ENCODE measurements around the gene GP1BA. TPM values are rescaled to one million over a fixed set of nuclear protein-coding genes. Genes with fewer than 3 reads are reported as not detected.

The GP1BA gene
- total RNA-seq, 1 experiment from 2014 or later = not detected

DNA sequence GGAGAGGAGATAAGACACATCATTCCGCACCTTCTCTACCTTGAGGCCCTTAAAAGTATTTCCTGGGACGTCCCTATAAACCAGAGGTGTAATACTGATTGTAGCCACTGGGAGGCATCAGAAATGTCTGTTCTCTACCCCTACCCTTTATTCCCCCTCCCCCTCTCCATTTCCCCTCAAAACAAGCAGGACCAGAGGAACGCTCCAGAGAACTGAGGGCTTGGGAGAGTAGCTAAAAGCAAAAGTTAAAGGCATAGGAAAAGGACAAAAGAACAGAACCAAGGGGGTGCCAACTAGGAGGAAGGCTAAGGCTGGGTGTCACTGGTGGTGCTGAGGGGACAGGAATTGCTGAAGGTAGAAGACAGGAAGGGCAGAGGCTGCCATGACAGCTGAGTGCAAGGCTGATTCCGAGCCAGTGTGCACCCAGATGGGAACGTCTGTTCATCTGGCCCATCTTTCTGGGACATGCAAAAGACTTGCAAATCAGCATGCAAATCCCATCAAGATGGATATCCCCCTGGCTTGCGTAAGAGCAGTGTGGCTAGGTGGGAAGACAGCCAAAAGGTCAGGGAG lies 48.7 kb downstream of the GP1BA start:
- POLR2A ChIA-PET (ENCODE audit: low non-redundant PET) = no interaction called here
- Histone ChIP-seq H3K4me3 (ENCODE audit: low read depth, low read length, poor library complexity, severe bottlenecking) (no peak overlapping the region), H3K4me1 (ENCODE audit: insufficient read depth, low read length, poor library complexity, severe bottlenecking) (peaks cover 4% of the 10 kb centered on the region), H3K9me3 (ENCODE audit: low read depth, low read length, poor library complexity, severe bottlenecking) (no peaks in the 10 kb centered on the region), H3K27me3 (replicated peaks; ENCODE audit: insufficient read depth, low read depth, low read length, poor library complexity) (no peaks in the 10 kb centered on the region), H3K27ac (ENCODE audit: low read depth, low read length, poor library complexity, severe bottlenecking) (peak overlapping the region; percentile 21), H3K36me3 (ENCODE audit: insufficient read depth, low read length, poor library complexity, severe bottlenecking) (peaks cover 7% of the 10 kb centered on the region)
- intact Hi-C loops (cut with micrococcal nuclease; ENCODE audit: unreplicated experiment) = loop anchor here (1.0 kb wide), 1 partner anchor 82 kb away; no protein-coding TSS in a partner anchor
- TF ChIP-seq, protein P1, sequence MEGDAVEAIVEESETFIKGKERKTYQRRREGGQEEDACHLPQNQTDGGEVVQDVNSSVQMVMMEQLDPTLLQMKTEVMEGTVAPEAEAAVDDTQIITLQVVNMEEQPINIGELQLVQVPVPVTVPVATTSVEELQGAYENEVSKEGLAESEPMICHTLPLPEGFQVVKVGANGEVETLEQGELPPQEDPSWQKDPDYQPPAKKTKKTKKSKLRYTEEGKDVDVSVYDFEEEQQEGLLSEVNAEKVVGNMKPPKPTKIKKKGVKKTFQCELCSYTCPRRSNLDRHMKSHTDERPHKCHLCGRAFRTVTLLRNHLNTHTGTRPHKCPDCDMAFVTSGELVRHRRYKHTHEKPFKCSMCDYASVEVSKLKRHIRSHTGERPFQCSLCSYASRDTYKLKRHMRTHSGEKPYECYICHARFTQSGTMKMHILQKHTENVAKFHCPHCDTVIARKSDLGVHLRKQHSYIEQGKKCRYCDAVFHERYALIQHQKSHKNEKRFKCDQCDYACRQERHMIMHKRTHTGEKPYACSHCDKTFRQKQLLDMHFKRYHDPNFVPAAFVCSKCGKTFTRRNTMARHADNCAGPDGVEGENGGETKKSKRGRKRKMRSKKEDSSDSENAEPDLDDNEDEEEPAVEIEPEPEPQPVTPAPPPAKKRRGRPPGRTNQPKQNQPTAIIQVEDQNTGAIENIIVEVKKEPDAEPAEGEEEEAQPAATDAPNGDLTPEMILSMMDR (conservative IDR thresholded peaks at IDR 0.05; ENCODE audit: low read depth, low read length) = peak; percentile 76
- TF ChIP-seq EZH2 (IDR thresholded peaks at IDR 0.05; ENCODE audit: borderline replicate concordance, low read depth, low read length, poor library complexity, severe bottlenecking) = no peak
- DNase-seq (ENCODE audit: low spot score) = peak; percentile 82
- CTCF ChIA-PET = interaction anchor here (0.9 kb wide), 1 partner anchor 81 kb away, joined by 3 read pairs; no protein-coding TSS in a partner anchor
- no TSS peak for BruUV-seq (replicated peaks)

DNA sequence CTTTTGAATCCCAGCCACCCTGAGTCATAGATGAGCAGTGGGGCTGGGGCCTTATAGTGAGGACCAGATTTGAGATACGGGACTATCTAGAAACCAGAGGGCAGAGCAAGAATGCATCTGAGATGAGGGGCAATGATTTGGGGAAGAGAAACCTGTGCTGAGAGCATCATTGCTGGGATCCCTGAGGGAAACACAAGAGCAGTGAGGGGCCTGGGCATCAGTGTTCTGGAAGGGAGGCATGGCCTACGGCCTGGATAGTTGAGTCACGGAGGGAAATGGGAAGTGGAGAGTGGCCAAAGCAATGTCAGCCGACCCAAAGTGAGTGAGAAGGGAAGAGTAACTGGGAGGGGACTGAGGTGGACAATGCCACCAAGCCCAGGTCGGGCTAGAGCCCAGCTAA lies 50.2 kb downstream of the GP1BA start:
- H3K4me3 ChIP-seq (ENCODE audit: low read depth, low read length, poor library complexity, severe bottlenecking) = no peak overlapping the region
- H3K9me3 ChIP-seq (ENCODE audit: low read depth, low read length, poor library complexity, severe bottlenecking) = no peaks in the 10 kb centered on the region
- no peak overlapping the region for H3K27ac ChIP-seq (ENCODE audit: low read depth, low read length, poor library complexity, severe bottlenecking)
- ChIA-PET CTCF (no interaction called here), POLR2A (ENCODE audit: low non-redundant PET) (no interaction called here)
- TF ChIP-seq, protein P1 (conservative IDR thresholded peaks at IDR 0.05; ENCODE audit: low read depth, low read length) = no peak
- no peak for TF ChIP-seq EZH2 (IDR thresholded peaks at IDR 0.05; ENCODE audit: borderline replicate concordance, low read depth, low read length, poor library complexity, severe bottlenecking)
- DNase-seq (ENCODE audit: low spot score) = no peak
- no peaks in the 10 kb centered on the region for H3K27me3 ChIP-seq (replicated peaks; ENCODE audit: insufficient read depth, low read depth, low read length, poor library complexity)
- H3K36me3 ChIP-seq (ENCODE audit: insufficient read depth, low read length, poor library complexity, severe bottlenecking) = peaks cover 7% of the 10 kb centered on the region
- no TSS peak for BruUV-seq (replicated peaks)
- intact Hi-C loops (cut with micrococcal nuclease; ENCODE audit: unreplicated experiment) = no loop called here
- peaks cover 9% of the 10 kb centered on the region for H3K4me1 ChIP-seq (ENCODE audit: insufficient read depth, low read length, poor library complexity, severe bottlenecking)

Small RNA genes lying within 50 kb of the gene (microRNA-seq; reads per million reads assigned to microRNA genes)
- not detected for gene MIR6864
- gene MIR6865 = not detected

Other genes starting within 250 kb of the GP1BA start
- 142 and 161 TPM in 2 replicates for gene PELP1, start 228.1 kb upstream of the GP1BA start, total RNA-seq (2021)
- 82.2 and 100 TPM in 2 replicates for gene ARRB2, start 221.6 kb upstream of the GP1BA start, total RNA-seq (2021)
- gene MED11, start 200.8 kb upstream of the GP1BA start, total RNA-seq (2021) = 13.7 and 22.5 TPM in 2 replicates
- 0.17 and 0.37 TPM in 2 replicates for gene ZMYND15, start 192.4 kb upstream of the GP1BA start, total RNA-seq (2021)
- 4.0 and 6.0 TPM in 2 replicates for gene CXCL16, start 192.3 kb upstream of the GP1BA start, total RNA-seq (2021)
- gene TM4SF5, start 160.4 kb upstream of the GP1BA start, total RNA-seq (2021) = not detected in 2 replicates
- 28.6 and 39.7 TPM in 2 replicates for gene VMO1, start 145.9 kb upstream of the GP1BA start, total RNA-seq (2021)
- gene GLTPD2, start 143.3 kb upstream of the GP1BA start, total RNA-seq (2021) = not detected in 2 replicates
- gene PSMB6, start 136.1 kb upstream of the GP1BA start, total RNA-seq (2021) = 332 and 371 TPM in 2 replicates
- 20.1 and 31.7 TPM in 2 replicates for gene PLD2, start 125.1 kb upstream of the GP1BA start, total RNA-seq (2021)
- gene MINK1, start 98.9 kb upstream of the GP1BA start, total RNA-seq (2021) = 67.7 and 72.1 TPM in 2 replicates
- 2.7 and 4.8 TPM in 2 replicates for gene C17orf107, start 32.7 kb upstream of the GP1BA start, total RNA-seq (2021)
- 0.21 and 0.79 TPM in 2 replicates for gene CHRNE, start 29.2 kb upstream of the GP1BA start, total RNA-seq (2021)
- gene SLC25A11, start 7.8 kb downstream of the GP1BA start, total RNA-seq (2021) = 113 and 129 TPM in 2 replicates
- gene RNF167, start 8.0 kb downstream of the GP1BA start, total RNA-seq (2021) = 77.3 and 78.8 TPM in 2 replicates
- 1,021 and 1,026 TPM in 2 replicates for gene PFN1, start 16.3 kb downstream of the GP1BA start, total RNA-seq (2021)
- gene ENO3, start 18.8 kb downstream of the GP1BA start, total RNA-seq (2021) = 12.3 and 16.6 TPM in 2 replicates
- gene SPAG7, start 35.5 kb downstream of the GP1BA start, total RNA-seq (2021) = 74.8 and 88.9 TPM in 2 replicates
- 16.3 and 24.8 TPM in 2 replicates for gene CAMTA2, start 55.4 kb downstream of the GP1BA start, total RNA-seq (2021)
- gene INCA1, start 65.2 kb downstream of the GP1BA start, total RNA-seq (2021) = 0.62 and 0.72 TPM in 2 replicates
- gene KIF1C, start 65.7 kb downstream of the GP1BA start, total RNA-seq (2021) = 92.6 and 95.9 TPM in 2 replicates
- not detected in 2 replicates for gene SLC52A1, start 103.1 kb downstream of the GP1BA start, total RNA-seq (2021)
- gene ZFP3, start 146.2 kb downstream of the GP1BA start, total RNA-seq (2021) = 8.4 and 8.9 TPM in 2 replicates
- 28.1 and 31.6 TPM in 2 replicates for gene ZNF232, start 179.6 kb downstream of the GP1BA start, total RNA-seq (2021)
- 0.07 and 0.24 TPM in 2 replicates for gene USP6, start 183.8 kb downstream of the GP1BA start, total RNA-seq (2021)